Hindlimb muscle (tissue), 1 donor: ENCODE data around the gene SPINT1. TPM values are rescaled to one million over a fixed set of nuclear protein-coding genes. Genes with fewer than 3 reads are reported as not detected.

Source experiments
- DNase-seq: peaks from one replicate; pipeline ENCODE4 v3.0.0-alpha.2; 2013
- polyA plus RNA-seq: library from polyadenylated mRNA; unstranded; fragments of 120-200 nt; gene quantifications from one replicate; pipeline ENCODE4 v1.2.1, GENCODE V29; 2013; ENCODE audit not compliant: insufficient read length

Gene SPINT1
- 1.3 TPM for polyA plus RNA-seq

DNA sequence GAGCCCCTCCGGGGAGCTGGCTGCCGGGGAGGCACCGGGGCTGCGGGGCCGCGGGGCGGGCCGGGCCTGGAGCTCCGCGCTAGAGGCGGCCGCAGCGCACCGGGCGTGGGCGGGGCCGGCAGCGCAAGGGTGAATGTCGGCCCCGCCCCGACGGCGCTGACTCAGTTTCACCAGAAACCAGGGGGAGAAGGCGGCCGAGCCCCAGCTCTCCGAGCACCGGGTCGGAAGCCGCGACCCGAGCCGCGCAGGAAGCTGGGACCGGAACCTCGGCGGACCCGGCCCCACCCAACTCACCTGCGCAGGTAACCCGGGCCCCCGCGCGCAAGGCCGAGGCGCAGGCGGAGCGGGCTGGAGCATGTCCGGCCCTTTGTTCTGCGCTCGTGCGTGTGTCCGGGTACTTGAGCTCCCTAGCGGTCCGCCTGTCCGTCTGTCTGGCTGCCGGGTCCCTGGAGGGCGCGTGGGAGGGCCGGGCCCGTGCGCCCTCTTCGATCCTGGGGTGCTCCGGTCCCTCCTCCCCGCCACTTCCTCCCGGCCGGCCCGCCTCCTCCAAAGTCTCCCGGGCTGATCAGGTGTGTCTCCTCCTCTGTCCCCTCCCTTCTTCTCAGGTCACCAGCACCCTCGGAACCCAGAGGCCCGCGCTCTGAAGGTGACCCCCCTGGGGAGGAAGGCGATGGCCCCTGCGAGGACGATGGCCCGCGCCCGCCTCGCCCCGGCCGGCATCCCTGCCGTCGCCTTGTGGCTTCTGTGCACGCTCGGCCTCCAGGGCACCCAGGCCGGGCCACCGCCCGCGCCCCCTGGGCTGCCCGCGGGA is at the start of gene SPINT1:
Gene SPINT1 (plus strand): TSS at position 164 of the 811 bp plus-strand sequence. CDS start 507 bp downstream, at position 671.
- no peak for DNase-seq

DNA sequence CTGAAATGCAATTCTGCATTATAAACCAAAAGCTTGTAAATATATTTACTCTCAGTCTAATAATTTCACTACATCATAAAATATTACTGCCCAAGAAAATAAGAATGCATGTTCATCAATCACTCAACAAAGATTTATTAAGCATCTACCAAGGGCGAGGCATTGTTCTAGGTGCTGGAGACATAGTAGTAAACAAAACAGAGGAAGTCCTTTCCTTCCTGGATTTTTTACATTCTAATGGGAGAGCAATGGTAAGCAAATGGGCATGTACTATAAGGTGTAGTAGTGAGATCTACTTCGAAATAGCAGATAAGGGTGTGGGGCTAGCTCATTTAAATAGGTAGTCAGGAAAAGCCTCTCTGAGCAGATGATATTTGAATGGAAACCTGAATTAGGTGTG is 47.8 kb upstream of the SPINT1 start:
- DNase-seq, result no peak

DNA sequence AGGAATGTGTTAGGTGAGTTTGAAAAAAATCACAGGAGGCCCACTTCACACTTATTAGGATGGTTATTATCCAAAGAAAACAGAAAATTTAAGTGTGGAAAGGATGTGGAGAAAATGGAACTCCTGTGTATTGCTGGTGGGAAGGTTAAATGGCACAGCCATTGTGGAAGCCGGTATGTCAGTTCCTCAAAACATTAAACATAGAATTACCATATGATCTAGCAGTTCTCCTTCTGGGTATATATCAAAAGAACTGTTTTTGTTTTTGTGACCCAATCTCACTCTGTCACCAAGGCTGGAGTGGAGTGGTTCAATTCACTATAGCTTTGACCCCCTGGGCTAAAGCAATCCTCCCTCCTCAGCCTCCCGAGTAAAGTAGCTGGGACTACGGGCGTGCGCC is 47.3 kb upstream of the SPINT1 start:
- DNase-seq, result no peak

DNA sequence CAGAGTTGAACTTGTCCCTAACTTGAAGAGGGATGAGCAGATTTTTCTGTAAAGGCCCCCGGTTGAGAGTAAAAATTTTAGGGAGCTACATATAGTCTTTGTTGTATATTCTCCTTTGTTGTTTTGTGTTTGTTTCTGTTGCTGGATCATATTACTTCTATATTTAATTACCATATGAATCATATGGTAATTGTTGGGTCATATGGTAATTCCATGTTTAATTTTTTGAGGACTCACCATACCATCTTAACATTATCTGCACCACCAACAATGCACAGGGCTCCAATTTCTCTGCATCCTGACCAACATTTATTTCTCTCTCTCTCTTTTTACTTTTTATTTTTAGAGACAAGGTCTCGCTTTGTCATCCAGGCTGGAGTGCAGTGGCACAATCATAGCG is 44.3 kb upstream of the SPINT1 start:
- DNase-seq, result no peak

DNA sequence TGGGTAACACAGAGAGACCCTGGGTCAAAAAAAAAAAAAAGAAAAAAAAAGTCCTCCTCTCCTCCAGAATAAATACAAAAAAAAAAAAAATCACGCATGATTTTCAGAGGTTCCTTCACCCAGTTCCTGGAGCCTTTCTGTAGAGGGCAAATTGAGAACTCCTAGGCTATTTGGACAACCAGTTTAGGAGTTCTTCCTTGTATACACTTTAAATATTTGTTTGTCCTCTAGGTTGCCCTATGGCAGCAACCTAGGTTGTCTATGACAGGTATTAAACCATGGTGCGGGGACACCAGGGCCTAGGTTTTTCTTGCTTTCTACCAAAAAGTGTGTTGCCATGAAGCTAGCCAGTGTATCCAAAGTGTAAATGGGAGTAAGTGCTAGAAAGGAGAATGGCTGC is 40.8 kb upstream of the SPINT1 start:
- no peak for DNase-seq

GRCh38 chr15:40803688-40804087 is 40.2 kb upstream of the SPINT1 start:
- DNase-seq, result no peak

- no peak for DNase-seq
Observed at GRCh38 chr15:40806672-40807027, 37.2 kb upstream of the SPINT1 start.

DNA sequence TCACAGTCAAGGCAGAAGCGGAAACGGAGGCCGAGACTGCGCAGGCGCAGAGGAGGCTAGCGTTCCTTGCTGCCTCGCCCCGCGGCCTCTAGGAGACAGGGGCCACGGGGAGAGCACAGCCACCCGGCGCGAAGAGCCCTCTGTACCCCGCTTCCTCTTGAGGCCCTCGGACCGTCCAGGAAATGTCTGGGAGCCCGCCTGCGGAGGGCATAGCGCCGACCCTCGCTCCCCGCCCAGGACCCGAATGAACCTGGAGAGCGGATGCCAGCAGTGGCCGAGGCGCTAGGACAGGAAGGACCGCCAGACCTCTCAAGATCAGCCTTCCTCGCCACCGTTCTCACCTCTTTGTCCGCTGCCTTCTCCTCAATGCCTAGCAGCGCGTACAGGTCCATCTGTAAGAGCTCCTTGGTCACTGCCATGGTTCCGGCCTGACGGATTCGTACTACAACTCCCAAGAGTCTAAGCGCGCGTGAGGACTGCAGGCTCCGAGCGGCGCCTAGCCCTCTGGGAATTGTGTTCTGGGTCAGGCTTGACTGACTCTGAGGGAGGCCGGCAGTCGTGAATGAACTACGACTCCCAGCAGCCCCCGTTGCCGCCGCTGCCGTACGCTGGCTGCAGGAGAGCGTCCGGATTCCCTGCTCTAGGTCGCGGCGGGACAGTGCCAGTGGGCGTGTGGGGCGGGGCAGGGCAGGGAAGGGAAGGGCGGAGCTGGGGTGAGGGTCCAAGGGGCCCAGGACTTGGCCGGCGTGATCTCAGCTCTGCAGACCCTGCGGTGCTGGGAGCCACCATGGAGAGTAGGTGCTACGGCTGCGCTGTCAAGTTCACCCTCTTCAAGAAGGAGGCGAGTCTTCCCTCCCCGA is 36.6 kb upstream of the SPINT1 start, which contains the start of the genes DNAJC17 and ZFYVE19:
Gene DNAJC17 (minus strand): TSS at position 446 of the 860 bp plus-strand sequence. CDS start 27 bp downstream, at position 419.
Gene ZFYVE19 (plus strand): TSS at position 62 of the 860 bp plus-strand sequence. CDS start 501 bp downstream, at position 563.
- peak; percentile 99 for DNase-seq

GRCh38 chr15:40807888-40808461 is 35.9 kb upstream of the SPINT1 start:
- DNase-seq, result no peak

DNA sequence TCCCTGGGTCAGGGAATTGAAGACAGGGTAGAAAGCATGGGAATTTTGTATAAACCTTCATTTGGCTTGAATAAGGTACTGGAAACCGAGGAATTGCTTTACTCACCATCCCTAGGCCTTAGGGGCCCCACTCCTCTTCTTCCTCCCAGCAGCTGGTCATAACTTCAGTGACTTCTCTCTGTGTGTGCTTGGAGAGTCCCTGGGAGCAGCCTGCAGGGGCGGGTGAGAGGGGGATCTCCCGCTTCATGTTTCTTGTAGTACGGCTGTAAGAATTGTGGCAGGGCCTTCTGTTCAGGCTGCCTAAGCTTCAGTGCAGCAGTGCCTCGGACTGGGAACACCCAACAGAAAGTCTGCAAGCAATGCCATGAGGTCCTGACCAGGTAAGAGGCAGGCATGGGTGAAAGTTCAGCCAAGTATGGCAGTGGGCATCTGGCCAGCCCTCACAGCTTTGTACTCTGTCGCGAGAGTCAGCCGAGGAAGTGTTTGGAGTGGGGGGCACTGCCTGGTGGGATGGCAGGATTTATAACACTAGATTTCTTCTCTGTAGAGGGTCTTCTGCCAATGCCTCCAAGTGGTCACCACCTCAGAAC is 34.9 kb upstream of the SPINT1 start:
- DNase-seq, result no peak

DNA sequence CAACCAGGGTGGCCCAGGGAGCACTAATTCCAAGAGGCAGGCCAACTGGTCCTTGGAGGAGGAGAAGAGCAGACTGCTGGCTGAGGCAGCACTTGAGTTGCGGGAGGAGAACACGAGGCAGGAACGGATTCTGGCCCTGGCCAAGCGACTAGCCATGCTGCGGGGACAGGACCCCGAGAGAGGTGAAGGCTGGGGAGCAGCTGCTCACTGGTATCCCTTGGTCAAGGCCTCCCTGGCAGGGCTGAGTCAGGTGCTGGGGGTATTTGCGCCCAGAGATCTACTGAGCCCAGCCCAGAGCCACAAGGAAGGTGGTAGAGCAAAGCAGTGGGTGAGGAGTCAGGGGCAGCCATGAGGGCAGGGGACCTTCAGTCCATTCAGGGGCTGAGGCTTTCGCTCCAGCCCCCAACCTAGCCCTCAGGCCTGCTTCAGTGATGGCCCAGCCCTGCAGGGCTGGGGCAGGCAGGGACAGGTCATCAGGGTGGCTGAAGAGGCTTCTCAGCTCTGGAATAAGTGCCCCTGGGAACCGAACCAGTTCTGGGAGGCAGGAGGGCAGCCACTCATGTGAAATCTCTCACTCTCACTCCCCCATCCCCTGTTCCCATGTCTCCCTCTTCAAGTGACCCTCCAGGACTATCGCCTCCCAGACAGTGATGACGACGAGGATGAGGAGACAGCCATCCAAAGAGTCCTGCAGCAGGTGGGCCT is 31.0 kb upstream of the SPINT1 start:
- DNase-seq, result no peak

- DNase-seq, result no peak
Observed at GRCh38 chr15:40815042-40815698, 28.7 kb upstream of the SPINT1 start.

DNA sequence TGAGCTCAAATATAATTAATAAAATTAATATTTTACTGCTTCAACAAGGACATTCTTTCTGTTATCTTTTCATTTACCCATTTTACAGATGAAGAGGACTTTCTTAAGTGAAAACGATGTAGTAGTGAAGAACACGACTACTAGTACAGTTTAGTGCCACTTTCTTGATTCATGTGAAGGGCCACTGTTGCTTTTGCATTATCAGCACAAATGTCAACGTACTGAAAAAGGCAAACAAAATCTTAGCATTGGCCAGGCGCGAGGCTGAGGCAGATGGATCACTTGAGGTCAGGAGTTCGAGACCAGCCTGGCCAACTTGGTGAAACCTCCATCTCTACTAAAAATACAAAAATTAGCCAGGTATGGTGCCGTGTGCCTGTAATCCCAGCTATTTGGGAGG is 24.8 kb upstream of the SPINT1 start:
- DNase-seq, result no peak

GRCh38 chr15:40821195-40821594 is 22.7 kb upstream of the SPINT1 start:
- DNase-seq, result no peak

- no peak for DNase-seq
Observed at GRCh38 chr15:40823572-40824343, 20.1 kb upstream of the SPINT1 start.

DNA sequence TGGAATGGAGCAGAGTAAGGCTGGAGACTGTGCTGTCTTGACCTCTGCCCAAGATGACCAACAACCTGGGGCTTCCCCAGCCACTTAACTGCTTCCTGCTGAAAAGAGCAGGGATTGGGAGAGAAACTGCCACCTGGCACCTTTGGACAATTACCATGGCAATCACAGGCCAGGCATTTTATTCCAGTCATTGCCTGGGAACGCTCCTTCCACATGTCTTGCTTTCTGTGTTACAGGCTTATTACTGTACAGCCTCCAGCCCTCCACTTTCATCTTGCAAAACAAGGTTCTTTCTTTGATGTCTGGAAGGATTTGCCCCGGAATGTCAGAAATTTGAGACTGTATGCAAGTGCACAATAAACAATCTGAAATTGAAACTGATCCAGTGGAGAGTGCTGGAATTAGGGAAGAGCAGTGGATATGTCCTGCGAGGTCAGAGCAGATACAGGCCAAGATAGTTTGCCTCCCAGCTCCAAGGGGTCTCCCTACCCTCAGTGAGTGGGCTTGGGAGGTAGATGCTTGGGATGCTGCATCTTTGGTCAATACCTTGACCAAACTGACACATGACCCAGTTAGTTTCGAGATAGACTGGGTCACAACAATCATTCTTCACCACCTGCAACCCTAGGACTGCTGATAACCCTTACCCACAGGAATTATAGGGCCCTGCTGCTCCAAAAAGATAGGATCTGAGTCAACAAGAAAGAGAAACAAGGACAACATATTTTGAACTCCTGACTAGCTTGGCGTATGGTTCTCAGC is 18.0 kb upstream of the SPINT1 start:
- DNase-seq, result no peak

DNA sequence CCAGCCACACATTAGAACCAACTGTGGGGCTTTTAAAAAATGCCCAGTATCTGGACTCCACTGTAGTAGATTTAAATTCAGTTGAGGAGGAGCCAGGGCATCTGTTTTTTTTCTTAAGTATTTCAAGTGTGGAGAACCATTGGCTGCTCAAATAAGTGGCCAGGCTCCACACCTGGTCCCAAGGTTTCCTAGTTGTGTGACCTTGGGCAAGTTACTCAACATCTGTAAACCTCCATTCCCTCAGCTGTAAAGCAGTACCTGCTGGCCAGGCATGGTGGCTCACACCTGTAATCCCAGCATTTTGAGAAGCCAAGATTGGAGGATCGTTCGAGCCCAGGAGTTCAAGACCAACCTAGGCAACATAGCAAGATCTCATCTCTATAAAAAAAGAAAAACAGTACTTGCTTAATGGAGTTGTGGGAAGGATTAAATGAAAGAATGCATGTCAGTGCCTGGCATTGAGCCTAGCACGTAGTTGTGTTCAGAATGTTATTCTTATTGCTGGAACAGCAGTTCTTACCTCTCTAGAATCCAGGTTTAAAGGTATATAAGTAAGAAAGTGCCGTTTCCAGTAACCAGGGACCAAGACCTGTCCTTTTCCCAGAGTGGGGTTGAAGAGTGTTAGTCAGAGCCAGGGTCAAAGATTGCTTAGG is 17.3 kb upstream of the SPINT1 start:
- DNase-seq, result no peak

GRCh38 chr15:40828447-40829036 is 15.3 kb upstream of the SPINT1 start, which contains the start of gene PPP1R14D:
TSS of gene PPP1R14D (minus strand) at chr15:40828708. CDS start at chr15:40828641, 67 bp downstream.
- DNase-seq, result no peak

- no peak for DNase-seq
Observed at GRCh38 chr15:40829115-40829514, 14.7 kb upstream of the SPINT1 start.
